KMS-11 (cell line): ENCODE data around the gene PFKP.
A peak's percentile ranks its signal among the peaks of the same experiment; 100 is the strongest.

ENCODE experiments used
- H2AFZ ChIP-seq: fragments of 200-600 bp; sonication (generic); 2 replicates; pipeline ENCODE4 v1.6.1; 2016; ENCODE audit warnings: antibody characterized with exemption, mixed run types, low read depth
- H3K27ac ChIP-seq: fragments of 200-600 bp; sonication (generic); 2 replicates; pipeline ENCODE4 v1.6.1; 2016; ENCODE audit warnings: mild to moderate bottlenecking, mixed run types
- H3K27me3 ChIP-seq: fragments of 200-600 bp; sonication (generic); 2 replicates; pipeline ENCODE4 v1.6.1; 2017; ENCODE audit warnings: mild to moderate bottlenecking, low read depth, mixed run types, moderate library complexity; ENCODE audit not compliant: insufficient read depth
- H3K36me3 ChIP-seq: fragments of 200-600 bp; sonication (generic); 2 replicates; pipeline ENCODE4 v1.6.1; 2017; ENCODE audit warnings: mild to moderate bottlenecking, mixed run types; ENCODE audit not compliant: insufficient read depth
- H3K4me1 ChIP-seq: fragments of 200-600 bp; sonication (generic); 2 replicates; pipeline ENCODE4 v1.6.1; 2016; ENCODE audit warnings: mild to moderate bottlenecking, low read depth, mixed run types; ENCODE audit not compliant: poor library complexity, severe bottlenecking
- H3K4me2 ChIP-seq: fragments of 200-600 bp; sonication (generic); 2 replicates; pipeline ENCODE4 v1.7.0; 2016; ENCODE audit warnings: mild to moderate bottlenecking, mixed run types
- H3K4me3 ChIP-seq: fragments of 200-600 bp; sonication (generic); IDR thresholded peaks from 2 replicates; pipeline ENCODE4 v1.6.1; 2017; ENCODE audit warnings: low read depth, low read length, mixed read lengths; ENCODE audit not compliant: insufficient read depth
- H3K79me2 ChIP-seq: fragments of 200-600 bp; sonication (generic); 2 replicates; pipeline ENCODE4 v1.6.1; 2016; ENCODE audit warnings: low read depth, mixed run types; ENCODE audit not compliant: insufficient read depth
- H3K9ac ChIP-seq: fragments of 200-600 bp; sonication (generic); 2 replicates; pipeline ENCODE4 v1.6.1; 2016; ENCODE audit warnings: mild to moderate bottlenecking, mixed run types
- H4K20me1 ChIP-seq: fragments of 200-600 bp; sonication (generic); 2 replicates; pipeline ENCODE4 v1.6.1; 2016; ENCODE audit warnings: mild to moderate bottlenecking, mixed run types; ENCODE audit not compliant: insufficient read depth
- TF ChIP-seq, protein P1 (sequence below): fragments of 200-600 bp; sonication (generic); conservative IDR thresholded peaks from 2 replicates; pipeline ENCODE4 v1.6.1; 2017; ENCODE audit warnings: low read depth, mild to moderate bottlenecking, antibody characterized with exemption, low read length, moderate library complexity, mixed read lengths

The PFKP gene

GRCh38 chr10:3067118-3067858 is at the start of gene PFKP:
PFKP (plus strand) TSS chr10:3067548; CDS start chr10:3067596, 48 bp downstream.
- H3K4me3 ChIP-seq: no peak within 1 kb of the TSS
- H2AFZ ChIP-seq: peak within 1 kb of the TSS; percentile 83
- H3K4me1 ChIP-seq: peaks cover 28% of the 10 kb centered on the region
- peak within 1 kb of the TSS; percentile 97 for H3K9ac ChIP-seq
- H3K79me2 ChIP-seq: peaks cover 48% of the 10 kb centered on the region
- H3K27me3 ChIP-seq: no peaks in the 10 kb centered on the region
- TF ChIP-seq, protein P1, sequence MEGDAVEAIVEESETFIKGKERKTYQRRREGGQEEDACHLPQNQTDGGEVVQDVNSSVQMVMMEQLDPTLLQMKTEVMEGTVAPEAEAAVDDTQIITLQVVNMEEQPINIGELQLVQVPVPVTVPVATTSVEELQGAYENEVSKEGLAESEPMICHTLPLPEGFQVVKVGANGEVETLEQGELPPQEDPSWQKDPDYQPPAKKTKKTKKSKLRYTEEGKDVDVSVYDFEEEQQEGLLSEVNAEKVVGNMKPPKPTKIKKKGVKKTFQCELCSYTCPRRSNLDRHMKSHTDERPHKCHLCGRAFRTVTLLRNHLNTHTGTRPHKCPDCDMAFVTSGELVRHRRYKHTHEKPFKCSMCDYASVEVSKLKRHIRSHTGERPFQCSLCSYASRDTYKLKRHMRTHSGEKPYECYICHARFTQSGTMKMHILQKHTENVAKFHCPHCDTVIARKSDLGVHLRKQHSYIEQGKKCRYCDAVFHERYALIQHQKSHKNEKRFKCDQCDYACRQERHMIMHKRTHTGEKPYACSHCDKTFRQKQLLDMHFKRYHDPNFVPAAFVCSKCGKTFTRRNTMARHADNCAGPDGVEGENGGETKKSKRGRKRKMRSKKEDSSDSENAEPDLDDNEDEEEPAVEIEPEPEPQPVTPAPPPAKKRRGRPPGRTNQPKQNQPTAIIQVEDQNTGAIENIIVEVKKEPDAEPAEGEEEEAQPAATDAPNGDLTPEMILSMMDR: no peak
- peak within 1 kb of the TSS; percentile 44 for H3K4me2 ChIP-seq
- H3K27ac ChIP-seq: peak within 1 kb of the TSS; percentile 83
- peaks cover 23% of the 10 kb centered on the region for H4K20me1 ChIP-seq
- H3K36me3 ChIP-seq: peaks cover 3% of the 10 kb centered on the region; the same call in 1 of the 2 replicates

DNA sequence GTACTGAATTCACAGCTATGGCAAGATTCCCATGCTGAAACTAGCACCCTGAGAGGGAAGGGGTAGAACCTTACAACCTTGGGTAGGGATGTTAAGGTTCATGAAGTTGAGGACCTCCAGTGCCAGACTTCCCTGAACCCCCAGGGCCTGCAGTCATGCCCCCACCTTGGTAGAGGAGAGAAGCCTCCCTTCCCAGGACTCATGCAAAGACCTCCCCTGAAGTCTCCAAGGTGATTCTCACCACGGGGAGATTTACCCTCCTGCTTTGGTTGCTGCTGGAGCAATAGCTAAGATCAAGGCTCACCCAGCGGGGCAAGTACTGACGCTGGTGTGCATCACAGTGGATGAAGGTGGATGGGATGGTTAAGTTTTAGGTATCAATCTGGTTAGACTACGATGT is 49.1 kb upstream of the PFKP start:
- TF ChIP-seq, protein P1: no peak
- no peak overlapping the region for H2AFZ ChIP-seq
- no peak overlapping the region for H3K9ac ChIP-seq
- no peaks in the 10 kb centered on the region for H4K20me1 ChIP-seq
- no peak overlapping the region for H3K4me3 ChIP-seq
- H3K4me2 ChIP-seq: no peak overlapping the region
- no peaks in the 10 kb centered on the region for H3K36me3 ChIP-seq
- H3K27ac ChIP-seq: no peak overlapping the region
- no peaks in the 10 kb centered on the region for H3K27me3 ChIP-seq
- H3K79me2 ChIP-seq: no peaks in the 10 kb centered on the region
- no peaks in the 10 kb centered on the region for H3K4me1 ChIP-seq

- Histone ChIP-seq H3K79me2 (no peaks in the 10 kb centered on the region), H3K4me3 (no peak overlapping the region), H3K27me3 (no peaks in the 10 kb centered on the region), H3K4me2 (no peak overlapping the region), H3K36me3 (no peaks in the 10 kb centered on the region), H3K9ac (no peak overlapping the region), H3K27ac (no peak overlapping the region), H4K20me1 (no peaks in the 10 kb centered on the region), H2AFZ (no peak overlapping the region), H3K4me1 (no peaks in the 10 kb centered on the region)
- TF ChIP-seq, protein P1: no peak
Measured at GRCh38 chr10:3020311-3020710, 47.0 kb upstream of the PFKP start.

DNA sequence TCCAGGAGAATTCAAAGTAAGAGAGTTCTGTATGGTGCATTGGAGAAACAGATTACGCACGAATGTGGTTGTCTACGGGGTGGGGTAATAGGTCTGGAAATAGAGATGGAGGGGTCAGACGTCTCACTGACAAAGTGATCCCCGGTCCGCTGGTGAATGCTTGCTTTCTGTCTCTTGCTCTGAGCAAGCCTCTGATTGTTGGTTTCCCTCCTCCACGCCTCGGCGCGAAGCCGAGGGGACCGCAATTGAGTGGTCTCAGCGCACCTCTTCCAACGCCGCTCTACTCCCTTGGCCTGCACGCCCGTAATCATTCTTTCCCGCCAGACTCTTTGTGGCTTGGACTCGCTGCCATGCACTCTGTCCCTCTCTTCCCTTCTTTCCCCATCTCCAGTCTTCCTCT is 46.5 kb upstream of the PFKP start:
- Histone ChIP-seq H3K36me3 (no peaks in the 10 kb centered on the region), H3K79me2 (no peaks in the 10 kb centered on the region), H2AFZ (no peak overlapping the region), H3K27ac (no peak overlapping the region), H4K20me1 (no peaks in the 10 kb centered on the region), H3K4me1 (no peaks in the 10 kb centered on the region), H3K9ac (no peak overlapping the region), H3K4me3 (no peak overlapping the region), H3K4me2 (no peak overlapping the region), H3K27me3 (no peaks in the 10 kb centered on the region)
- TF ChIP-seq, protein P1: no peak
